ENCODE measurements around the gene SLIT1.

DNA sequence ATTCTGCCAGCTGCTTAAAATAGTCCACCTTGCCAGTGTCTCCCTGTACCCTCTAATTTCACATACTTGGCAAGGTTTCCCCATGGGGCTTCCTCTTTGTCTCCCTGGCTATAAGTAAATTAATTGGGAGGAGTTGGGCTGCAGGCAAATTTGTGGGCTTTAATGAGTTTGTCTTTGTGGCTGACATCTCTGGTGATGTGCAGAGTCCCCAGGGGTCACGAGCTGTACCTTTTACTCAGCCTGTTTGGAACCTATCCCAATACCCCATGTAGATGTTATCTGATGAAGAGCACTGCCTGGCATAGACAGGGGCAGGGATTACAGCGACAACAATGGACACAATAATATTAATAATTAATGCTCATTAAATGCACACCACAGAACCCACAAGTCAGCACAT lies 132.5 kb downstream of the SLIT1 start:
- no peak for TF ChIP-seq CTCF (IDR thresholded peaks at IDR 0.05)
- no peak for TF ChIP-seq POLR2A (IDR thresholded peaks at IDR 0.05)

Data from adrenal gland (tissue), 5 donors.